Neural progenitor cell (in vitro differentiated cells): ENCODE measurements around the gene ARHGAP22. TPM values are rescaled to one million over a fixed set of nuclear protein-coding genes. Genes with fewer than 3 reads are reported as not detected.

ENCODE experiments used
- DNase-seq: peaks from one replicate; pipeline ENCODE4 v3.0.0-alpha.2; 2016; ENCODE audit warnings: low spot score
- H2AFZ ChIP-seq: fragments of 200-600 bp; sonication (generic); replicated peaks from 2 replicates; pipeline ENCODE4 v1.6.1; 2016; ENCODE audit warnings: antibody characterized with exemption
- H3F3A ChIP-seq: fragments of 200-600 bp; sonication (generic); 2 replicates; pipeline ENCODE4 v1.6.1; 2016; ENCODE audit warnings: antibody characterized with exemption, low read depth
- H3K27ac ChIP-seq: fragments of 200-600 bp; sonication (generic); 2 replicates; pipeline ENCODE4 v1.5.1; 2016; ENCODE audit warnings: mild to moderate bottlenecking
- H3K27me3 ChIP-seq: fragments of 200-600 bp; sonication (generic); 2 replicates; pipeline ENCODE4 v1.6.1; 2016; ENCODE audit warnings: mild to moderate bottlenecking, moderate library complexity
- H3K36me3 ChIP-seq: fragments of 200-600 bp; sonication (generic); 2 replicates; pipeline ENCODE4 v1.5.1; 2016
- H3K4me1 ChIP-seq: fragments of 200-600 bp; sonication (generic); 2 replicates; pipeline ENCODE4 v1.6.1; 2016; ENCODE audit warnings: mixed run types
- H3K4me2 ChIP-seq: fragments of 200-600 bp; sonication (generic); 2 replicates; pipeline ENCODE4 v1.6.1; 2016
- H3K4me3 ChIP-seq: fragments of 200-600 bp; sonication (generic); 2 replicates; pipeline ENCODE4 v1.5.1; 2016
- H3K79me2 ChIP-seq: fragments of 200-600 bp; sonication (generic); 2 replicates; pipeline ENCODE4 v1.6.1; 2016; ENCODE audit warnings: low read depth
- H3K9ac ChIP-seq: fragments of 200-600 bp; sonication (generic); 2 replicates; pipeline ENCODE4 v1.6.1; 2016
- H3K9me3 ChIP-seq: fragments of 200-600 bp; sonication (generic); 2 replicates; pipeline ENCODE4 v1.5.1; 2016; ENCODE audit warnings: low read depth
- H4K20me1 ChIP-seq: fragments of 200-600 bp; sonication (generic); 2 replicates; pipeline ENCODE4 v1.6.1; 2016; ENCODE audit warnings: low read depth
- H3K27ac Mint-ChIP-seq: 3 replicates; pipeline ENCODE4 v1.8.0; 2021; ENCODE audit warnings: mixed read lengths
- H3K27me3 Mint-ChIP-seq: 2 replicates; pipeline ENCODE4 v1.8.0; 2022; ENCODE audit warnings: low read depth, mild to moderate bottlenecking, inconsistent platforms, moderate library complexity, mixed read lengths; ENCODE audit not compliant: insufficient read depth
- H3K36me3 Mint-ChIP-seq: 3 replicates; pipeline ENCODE4 v1.8.0; 2021; ENCODE audit warnings: mixed read lengths
- H3K4me1 Mint-ChIP-seq: 3 replicates; pipeline ENCODE4 v1.8.0; 2021; ENCODE audit warnings: mixed read lengths
- H3K4me3 Mint-ChIP-seq: 3 replicates; pipeline ENCODE4 v1.8.0; 2021; ENCODE audit warnings: mild to moderate bottlenecking, moderate library complexity, mixed read lengths
- H3K9me3 Mint-ChIP-seq: 3 replicates; pipeline ENCODE4 v1.8.0; 2020; ENCODE audit warnings: mixed read lengths
- CTCF ChIP-seq: fragments of 200-600 bp; sonication (generic); IDR thresholded peaks from 2 replicates; pipeline ENCODE4 v1.5.1; 2017; ENCODE audit warnings: antibody characterized with exemption, mild to moderate bottlenecking
- EZH2 ChIP-seq: fragments of 200-600 bp; sonication (generic); IDR thresholded peaks from 2 replicates; pipeline ENCODE4 v1.6.1; 2017; ENCODE audit warnings: antibody characterized with exemption, mild to moderate bottlenecking, moderate library complexity
- EZH2phosphoT487 ChIP-seq: fragments of 200-600 bp; sonication (generic); IDR thresholded peaks from 2 replicates; pipeline ENCODE4 v1.6.1; 2017; ENCODE audit warnings: antibody characterized with exemption
- total RNA-seq: library from RNA; depleted of rRNA; stranded (reverse); fragments of >200 nt; gene quantifications from 2 replicates; pipeline ENCODE4 v1.2.3, GENCODE V29; 2015; ENCODE audit warnings: low replicate concordance

ARHGAP22 gene
- total RNA-seq, 1 donor from 2014 or later, result 1.7 TPM

- Histone ChIP-seq H3K4me1 (no peaks in the 10 kb centered on the region), H3K9ac (no peak overlapping the region), H3K4me3 (no peak overlapping the region), H3K27ac (no peak overlapping the region), H3K36me3 (no peaks in the 10 kb centered on the region), H4K20me1 (no peaks in the 10 kb centered on the region), H2AFZ (no peak overlapping the region), H3K9me3 (no peaks in the 10 kb centered on the region), H3K27me3 (no peaks in the 10 kb centered on the region), H3K4me2 (no peak overlapping the region), H3K79me2 (no peaks in the 10 kb centered on the region), H3F3A (no peaks in the 10 kb centered on the region)
- TF ChIP-seq CTCF (no peak), EZH2 (no peak), EZH2phosphoT487 (no peak)
- Mint-ChIP-seq H3K4me3 (no peak overlapping the region), H3K27ac (no peak overlapping the region), H3K27me3 (peaks cover 6% of the 10 kb centered on the region), H3K9me3 (peaks cover 8% of the 10 kb centered on the region), H3K4me1 (no peaks in the 10 kb centered on the region), H3K36me3 (peaks cover 1% of the 10 kb centered on the region)
- no peak for DNase-seq
Measured at GRCh38 chr10:48587101-48587500, 17.8 kb downstream of the ARHGAP22 start.

GRCh38 chr10:48582970-48583369 lies 21.9 kb downstream of the ARHGAP22 start:
- Mint-ChIP-seq H3K36me3 (peaks cover 1% of the 10 kb centered on the region), H3K27me3 (peaks cover 3% of the 10 kb centered on the region), H3K9me3 (peaks cover 8% of the 10 kb centered on the region), H3K4me3 (no peak overlapping the region), H3K4me1 (peaks cover 3% of the 10 kb centered on the region), H3K27ac (no peak overlapping the region)
- Histone ChIP-seq H3K9ac (no peak overlapping the region), H4K20me1 (no peaks in the 10 kb centered on the region), H3K9me3 (no peaks in the 10 kb centered on the region), H3K4me2 (no peak overlapping the region), H3K79me2 (no peaks in the 10 kb centered on the region), H3F3A (peaks cover 3% of the 10 kb centered on the region), H3K27ac (no peak overlapping the region), H3K27me3 (no peaks in the 10 kb centered on the region), H3K4me3 (no peak overlapping the region), H3K4me1 (peaks cover 9% of the 10 kb centered on the region), H2AFZ (no peak overlapping the region), H3K36me3 (no peaks in the 10 kb centered on the region)
- DNase-seq, result no peak
- no peak for TF ChIP-seq CTCF
- TF ChIP-seq EZH2, result no peak
- TF ChIP-seq EZH2phosphoT487, result no peak

GRCh38 chr10:48580236-48580635 lies 24.6 kb downstream of the ARHGAP22 start:
- Mint-ChIP-seq H3K27me3 (no peaks in the 10 kb centered on the region), H3K4me3 (no peak overlapping the region), H3K9me3 (peaks cover 6% of the 10 kb centered on the region), H3K4me1 (peaks cover 4% of the 10 kb centered on the region), H3K36me3 (no peaks in the 10 kb centered on the region), H3K27ac (no peak overlapping the region)
- no peaks in the 10 kb centered on the region for H4K20me1 ChIP-seq
- no peak overlapping the region for H3K27ac ChIP-seq
- no peaks in the 10 kb centered on the region for H3K79me2 ChIP-seq
- no peak overlapping the region for H2AFZ ChIP-seq
- H3K4me2 ChIP-seq, result no peak overlapping the region
- H3K9me3 ChIP-seq, result no peaks in the 10 kb centered on the region
- peaks cover 9% of the 10 kb centered on the region for H3K4me1 ChIP-seq
- H3K36me3 ChIP-seq, result no peaks in the 10 kb centered on the region
- H3K9ac ChIP-seq, result no peak overlapping the region
- TF ChIP-seq EZH2phosphoT487 (no peak), EZH2 (no peak), CTCF (no peak)
- no peak for DNase-seq
- H3F3A ChIP-seq, result peaks cover 4% of the 10 kb centered on the region
- H3K4me3 ChIP-seq, result no peak overlapping the region
- no peaks in the 10 kb centered on the region for H3K27me3 ChIP-seq
